ENCODE data around the gene MSMB.

GRCh38 chr10:46018453-46019176 is 27.5 kb downstream of the MSMB start:
- TF ChIP-seq POLR2A (IDR thresholded peaks at IDR 0.05; ENCODE audit: low read depth, low read length) (no peak), CTCF (conservative IDR thresholded peaks at IDR 0.05; ENCODE audit: low read depth, low read length) (no peak), BHLHE40 (IDR thresholded peaks at IDR 0.05; ENCODE audit: low read depth, low read length) (no peak), RCOR1 (IDR thresholded peaks at IDR 0.05; ENCODE audit: insufficient replicate concordance, low read length) (no peak), MXI1 (IDR thresholded peaks at IDR 0.05; ENCODE audit: borderline replicate concordance, low read depth, low read length) (no peak), FOS (IDR thresholded peaks at IDR 0.05; ENCODE audit: low read depth, low read length) (no peak), CEBPB (IDR thresholded peaks at IDR 0.05; ENCODE audit: low read depth, low read length) (no peak)
